Stimulated activated CD4-positive, alpha-beta T cell treated with anti-CD3 and anti-CD28 coated beads, TNF-alpha, amount 100 ng/mL, for 24 hours (primary cell): ENCODE results near the gene OSGEP.
"Not testable (repeated sequence)": the region's sequence is repeated elsewhere in the genome, so short reads cannot be mapped to it uniquely, and the experiment has no call there.

Experiments used
- DNase-seq, 3 experiments: peaks; one replicate each; pipeline ENCODE4 v3.0.0-alpha.2; 2020; ENCODE audit warnings: low read depth in 3 of 3

Gene OSGEP

GRCh38 chr14:20469890-20470602 is 15.4 kb upstream of the OSGEP start:
- DNase-seq: peak; percentile 36 to 53 (median 52)

- DNase-seq: peak; percentile 74 to 89 (median 86)
Measured at GRCh38 chr14:20469242-20469889, 14.8 kb upstream of the OSGEP start, which contains the start of gene PNP. Gene PNP (plus strand): TSS chr14:20469406. CDS start chr14:20469525, 119 bp downstream.

- DNase-seq: no peak
Measured at GRCh38 chr14:20468764-20469241, 14.2 kb upstream of the OSGEP start.

GRCh38 chr14:20461225-20462141 is 6.9 kb upstream of the OSGEP start, which contains the start of gene PIP4P1:
Gene PIP4P1 (minus strand): TSS chr14:20461434. CDS start chr14:20461325, 109 bp downstream.
- DNase-seq: peak; percentile 96 to 98 (median 97)

GRCh38 chr14:20460458-20461224 is 6.0 kb upstream of the OSGEP start:
- peak in 1 of 3 experiments; percentile 38 for DNase-seq

- DNase-seq: no peak
Measured at GRCh38 chr14:20458031-20458789, 3.6 kb upstream of the OSGEP start.

GRCh38 chr14:20456971-20457370 is 2.4 kb upstream of the OSGEP start:
- DNase-seq: no peak

GRCh38 chr14:20455355-20456300 is 1.0 kb upstream of the OSGEP start:
- DNase-seq: no peak

GRCh38 chr14:20452831-20453230 is 1.8 kb downstream of the OSGEP start:
- DNase-seq: not testable (repeated sequence)

- DNase-seq: no peak
Measured at GRCh38 chr14:20446889-20447288, 7.7 kb downstream of the OSGEP start.

GRCh38 chr14:20443650-20444049 is 11.0 kb downstream of the OSGEP start:
- DNase-seq: not testable (repeated sequence)

- DNase-seq: no peak
Measured at GRCh38 chr14:20441461-20441860, 13.2 kb downstream of the OSGEP start.

GRCh38 chr14:20440882-20441281 is 13.7 kb downstream of the OSGEP start:
- DNase-seq: no peak

GRCh38 chr14:20440465-20440864 is 14.1 kb downstream of the OSGEP start:
- DNase-seq: no peak

GRCh38 chr14:20438664-20439063 is 15.9 kb downstream of the OSGEP start:
- no peak for DNase-seq

GRCh38 chr14:20436363-20436755 is 18.3 kb downstream of the OSGEP start:
- no peak for DNase-seq

- no peak for DNase-seq
Measured at GRCh38 chr14:20435582-20436362, 18.8 kb downstream of the OSGEP start, which contains the start of gene KLHL33. Gene KLHL33 (minus strand): TSS chr14:20436166. CDS start chr14:20435811, 355 bp downstream.
